ENCODE measurements around the gene XAGE1B.
"Not testable (repeated sequence)": the region's sequence is repeated elsewhere in the genome, so short reads cannot be mapped to it uniquely, and the experiment has no call there.

Gene XAGE1B, protein sequence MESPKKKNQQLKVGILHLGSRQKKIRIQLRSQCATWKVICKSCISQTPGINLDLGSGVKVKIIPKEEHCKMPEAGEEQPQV

GRCh38 chrX:52516987-52517325 is at the start of gene XAGE1B:
TSS of gene XAGE1B (minus strand) at chrX:52517063. CDS start at chrX:52515527, 1,536 bp downstream.
- not testable (repeated sequence) for DNase-seq

DNA sequence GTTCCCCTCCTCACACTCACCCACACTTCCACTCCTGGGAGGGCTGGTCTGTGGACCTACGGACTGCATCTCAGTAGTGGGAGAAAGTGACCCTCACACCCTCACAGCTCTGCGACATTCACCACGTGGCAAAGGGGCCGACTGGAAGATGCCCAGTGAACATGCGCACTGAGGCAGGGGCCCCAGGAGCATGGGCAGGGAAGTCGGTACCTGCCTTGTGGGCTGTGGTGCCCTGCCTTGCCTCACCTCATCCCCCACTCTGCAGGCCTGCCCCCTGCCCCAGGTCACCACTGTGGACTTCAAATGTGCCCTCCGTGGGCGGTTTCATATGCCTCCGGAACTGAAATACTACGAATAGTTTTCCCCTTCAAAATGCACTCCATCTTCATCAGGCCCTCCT is 46.2 kb upstream of the XAGE1B start:
- no peak for DNase-seq

- no peak for DNase-seq
Observed at GRCh38 chrX:52558140-52558539, 41.3 kb upstream of the XAGE1B start.

- no peak for DNase-seq
Observed at GRCh38 chrX:52556741-52557140, 39.9 kb upstream of the XAGE1B start.

- DNase-seq: no peak
Observed at GRCh38 chrX:52553995-52554642, 37.3 kb upstream of the XAGE1B start.

DNA sequence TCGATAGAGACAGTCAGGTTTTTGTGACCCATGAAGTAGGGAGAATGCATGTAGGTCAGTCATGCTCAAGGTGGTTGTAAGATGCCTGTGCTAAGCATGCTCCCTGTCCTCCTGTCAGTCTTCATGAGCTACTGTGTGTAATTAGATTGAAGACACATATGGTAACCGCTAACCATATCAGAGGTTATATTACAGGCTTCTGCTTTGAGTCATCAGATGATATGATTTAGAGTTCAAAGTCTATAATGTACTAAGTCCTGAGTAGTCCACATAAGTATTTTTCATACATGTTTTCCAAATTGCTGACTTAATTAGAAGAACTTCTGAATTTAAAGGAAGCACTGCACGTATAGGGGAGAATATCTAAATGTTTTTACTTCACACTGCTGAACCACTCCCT is 31.9 kb upstream of the XAGE1B start:
- DNase-seq: not testable (repeated sequence)

GRCh38 chrX:52544147-52544840 is 27.4 kb upstream of the XAGE1B start:
- no peak for DNase-seq

GRCh38 chrX:52542311-52542710 is 25.4 kb upstream of the XAGE1B start:
- DNase-seq: no peak

- not testable (repeated sequence) for DNase-seq
Observed at GRCh38 chrX:52541051-52541450, 24.2 kb upstream of the XAGE1B start.

GRCh38 chrX:52516110-52516986 is 515 bp downstream of the XAGE1B start:
- DNase-seq: not testable (repeated sequence)

DNA sequence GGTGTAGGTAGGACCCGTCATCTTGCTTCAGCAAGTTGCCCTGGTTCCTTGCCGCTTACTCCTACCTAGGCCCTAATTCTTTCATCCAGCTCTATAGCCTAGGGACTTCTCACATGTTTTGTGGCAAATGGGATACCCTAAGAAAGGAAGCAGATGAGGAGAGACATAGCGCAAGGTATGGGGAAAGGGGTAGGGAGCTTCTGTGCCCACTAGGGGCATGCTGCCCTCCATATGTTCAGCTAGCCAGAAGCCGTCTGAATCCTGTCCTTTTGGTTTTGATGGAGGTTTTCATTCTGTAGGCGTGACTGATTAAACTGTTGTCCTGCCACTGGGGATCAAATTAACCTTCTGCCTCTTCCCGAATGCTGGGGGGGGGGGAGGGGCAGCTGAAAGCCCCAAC is 5.7 kb downstream of the XAGE1B start:
- DNase-seq: not testable (repeated sequence)

DNA sequence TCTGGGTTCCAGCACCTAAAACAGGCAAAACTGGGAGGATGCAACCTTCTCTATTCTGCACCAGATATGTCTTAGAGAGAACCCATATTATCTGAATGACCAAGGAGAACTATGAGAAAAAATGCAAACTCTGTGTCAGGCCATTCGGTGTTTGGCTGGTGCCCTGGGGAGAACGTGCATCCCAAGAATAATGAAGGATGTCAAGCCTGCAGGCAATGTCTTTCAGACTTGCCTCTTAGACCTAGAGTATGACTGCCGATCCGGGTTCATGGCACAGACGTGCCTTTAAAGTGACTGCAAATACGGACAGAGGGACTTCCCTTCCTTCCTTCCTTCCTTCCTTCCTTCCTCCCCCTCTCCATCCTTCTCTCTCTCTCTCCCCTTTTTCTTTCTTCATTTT is 6.9 kb downstream of the XAGE1B start:
- no peak for DNase-seq

DNA sequence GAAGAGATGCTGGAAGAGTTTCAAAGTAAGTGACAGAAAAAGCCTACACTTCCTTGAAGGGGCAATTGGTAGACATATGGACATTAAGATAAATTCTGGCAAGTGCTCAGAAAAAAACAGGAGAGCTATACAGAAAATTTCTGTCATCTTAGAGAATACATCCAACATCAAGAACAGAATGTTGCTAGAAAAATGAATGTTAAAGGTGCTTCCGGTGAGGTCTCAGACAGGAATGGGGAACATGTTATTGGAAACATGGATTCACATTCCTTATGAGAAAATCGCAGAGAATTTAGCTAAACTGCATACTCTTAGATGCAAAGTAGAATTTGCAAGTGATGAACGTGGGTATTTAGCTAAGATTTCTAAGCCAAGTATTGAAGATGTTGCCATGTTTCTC is 9.5 kb downstream of the XAGE1B start:
- no peak for DNase-seq

- DNase-seq: no peak
Observed at GRCh38 chrX:52504551-52504950, 12.3 kb downstream of the XAGE1B start.

- DNase-seq: not testable (repeated sequence)
Observed at GRCh38 chrX:52501362-52501761, 15.5 kb downstream of the XAGE1B start.

DNA sequence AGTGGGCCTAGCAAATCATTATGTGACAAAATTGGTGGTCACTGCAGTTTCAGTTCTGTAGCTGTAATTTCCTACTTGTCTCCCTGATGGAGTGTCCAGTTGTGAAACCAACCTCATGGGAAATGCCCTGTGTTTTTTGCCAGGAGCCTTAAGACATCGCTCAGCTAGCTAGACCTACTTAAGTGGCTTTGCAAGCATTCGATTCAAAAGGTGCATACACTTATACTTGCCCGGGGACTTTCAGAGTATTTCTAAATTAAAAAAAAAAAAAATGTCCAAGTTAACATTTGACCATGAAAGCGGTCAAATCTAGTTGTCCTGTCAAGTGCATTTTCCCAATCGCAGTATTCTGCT is 20.5 kb downstream of the XAGE1B start:
- DNase-seq: not testable (repeated sequence)

DNA sequence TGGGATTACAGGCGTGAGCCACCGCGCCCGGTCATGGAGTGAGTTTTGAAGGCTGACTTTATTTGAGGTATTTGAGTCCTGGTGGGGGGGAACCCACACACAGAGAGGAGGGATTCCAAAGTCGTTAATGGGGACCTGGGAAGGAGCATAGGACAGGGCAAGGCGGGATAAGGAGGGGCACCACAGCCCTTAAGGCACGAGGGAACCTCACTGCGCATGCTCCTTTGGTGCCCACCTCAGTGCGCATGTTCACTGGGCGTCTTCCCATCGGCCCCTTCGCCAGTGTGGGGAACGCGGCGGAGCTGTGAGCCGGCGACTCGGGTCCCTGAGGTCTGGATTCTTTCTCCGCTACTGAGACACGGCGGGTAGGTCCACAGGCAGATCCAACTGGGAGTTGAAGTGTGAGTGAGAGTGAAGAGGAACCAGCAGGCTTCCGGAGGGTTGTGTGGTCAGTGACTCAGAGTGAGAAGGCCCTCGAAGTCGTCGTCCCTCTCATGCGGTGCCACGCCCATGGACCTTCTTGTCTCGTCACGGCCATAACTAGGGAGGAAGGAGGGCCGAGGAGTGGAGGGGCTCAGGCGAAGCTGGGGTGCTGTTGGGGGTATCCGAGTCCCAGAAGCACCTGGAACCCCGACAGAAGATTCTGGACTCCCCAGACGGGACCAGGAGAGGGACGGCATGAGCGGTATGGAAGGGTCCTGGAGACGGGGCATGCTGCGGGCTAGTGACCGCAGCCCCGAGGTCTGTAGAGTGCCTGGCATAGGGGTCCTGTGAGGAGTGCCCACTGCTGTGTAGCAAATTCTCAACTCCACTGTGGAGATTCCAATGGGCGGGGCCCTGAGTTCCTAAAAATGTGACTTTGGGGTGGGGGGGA is 21.1 kb downstream of the XAGE1B start, which contains the start of gene XAGE1A:
Gene XAGE1A, plus strand, starts transcription at position 264 of the 874 bp plus-strand sequence. CDS start 1,554 bp downstream, outside the sequence.
- DNase-seq: not testable (repeated sequence)

DNA sequence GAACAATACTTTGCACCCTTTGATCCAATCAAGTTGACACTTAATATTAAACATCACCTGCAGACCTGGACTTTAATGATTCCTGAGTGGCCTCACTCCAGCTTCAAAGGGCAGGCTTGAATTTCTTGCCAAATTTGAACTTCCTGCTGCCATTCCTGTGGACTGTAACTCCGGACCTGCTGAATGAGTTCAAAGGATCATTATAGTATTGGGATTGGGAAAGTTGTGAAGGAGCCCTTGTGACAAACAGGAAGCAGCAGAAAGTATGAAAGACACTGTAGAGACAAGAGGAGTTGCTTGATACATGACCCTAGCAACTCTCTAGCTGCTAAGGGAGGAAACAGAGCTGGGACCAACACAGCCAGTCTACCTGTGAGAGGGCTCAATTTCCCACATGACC is 45.6 kb downstream of the XAGE1B start:
- DNase-seq: not testable (repeated sequence)

Data from C1 segment of cervical spinal cord (tissue), 14 donors.